HuH-7 (cell line): Measurements from ENCODE around the gene SH3RF3.

ENCODE experiments used
- DNase-seq: peaks from one replicate; pipeline ENCODE4 v3.0.0; 2011; ENCODE audit warnings: low spot score

Gene SH3RF3

GRCh38 chr2:109340381-109340780 is 211.4 kb downstream of the SH3RF3 start:
- DNase-seq = no peak

DNA sequence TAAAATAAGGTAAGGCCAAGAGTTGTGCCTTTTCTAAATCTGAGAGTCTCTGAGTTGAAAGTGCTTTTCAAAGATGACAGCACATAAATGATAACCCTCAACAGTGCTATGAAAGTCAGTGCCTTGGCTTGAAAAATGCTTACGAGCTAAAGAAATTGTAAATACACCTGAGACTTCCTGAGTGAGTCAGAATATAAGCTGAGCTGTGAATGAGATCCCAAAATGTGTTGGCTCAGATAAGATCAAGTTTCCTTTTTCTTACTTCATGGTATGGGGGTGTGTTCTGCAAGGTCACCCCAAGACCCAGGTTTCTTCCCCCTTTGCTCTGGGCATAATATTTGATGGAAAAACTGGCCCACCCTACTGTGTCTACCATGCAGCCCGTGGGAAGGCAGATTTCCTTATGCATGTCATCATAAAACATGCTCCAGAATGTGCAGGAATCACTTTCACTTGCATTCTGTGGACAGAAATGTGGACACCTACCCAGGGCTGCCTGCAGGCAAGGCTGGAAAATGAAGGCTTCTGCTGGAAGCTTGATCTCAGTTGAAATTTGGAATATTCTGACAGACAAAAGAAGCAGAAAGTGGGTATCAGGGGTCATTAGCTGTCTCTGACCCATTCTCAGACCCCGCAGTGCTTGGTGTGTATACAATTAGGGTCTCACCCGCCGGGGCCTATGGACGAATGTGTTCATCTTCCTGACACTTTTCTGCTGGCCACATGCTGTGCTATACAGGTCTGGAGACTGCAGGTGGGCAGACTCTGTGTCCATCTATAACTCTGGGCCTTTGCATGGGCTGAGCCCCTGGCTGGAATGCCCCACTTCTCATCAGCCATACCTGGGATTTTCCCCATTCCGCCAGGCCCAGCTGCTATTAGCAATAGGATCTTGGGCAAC is 212.6 kb downstream of the SH3RF3 start:
- no peak for DNase-seq

GRCh38 chr2:109342256-109342850 is 213.3 kb downstream of the SH3RF3 start:
- no peak for DNase-seq

- DNase-seq = no peak
These were observed 213.9 kb downstream of the SH3RF3 start for GRCh38 chr2:109342930-109343329.

DNA sequence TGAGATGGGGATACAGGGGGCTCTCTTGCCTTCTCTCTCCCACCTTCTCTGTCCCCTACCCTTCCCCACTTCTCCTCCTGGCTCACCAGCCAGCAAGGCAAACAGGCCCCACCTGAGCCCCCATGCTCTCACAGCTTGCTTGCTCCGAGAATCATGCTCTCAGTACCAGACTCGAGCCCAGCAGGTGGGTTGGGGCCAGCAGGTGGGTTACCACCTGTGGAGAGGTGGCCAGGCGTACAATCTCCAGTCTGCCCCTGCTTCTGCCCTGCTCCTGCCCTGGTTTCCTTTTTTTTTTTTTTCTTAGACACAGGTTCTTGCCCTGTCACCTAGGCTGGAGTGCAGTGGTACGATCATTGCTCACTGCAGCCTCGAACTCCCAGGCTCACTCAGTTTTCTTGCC is 214.5 kb downstream of the SH3RF3 start:
- no peak for DNase-seq

DNA sequence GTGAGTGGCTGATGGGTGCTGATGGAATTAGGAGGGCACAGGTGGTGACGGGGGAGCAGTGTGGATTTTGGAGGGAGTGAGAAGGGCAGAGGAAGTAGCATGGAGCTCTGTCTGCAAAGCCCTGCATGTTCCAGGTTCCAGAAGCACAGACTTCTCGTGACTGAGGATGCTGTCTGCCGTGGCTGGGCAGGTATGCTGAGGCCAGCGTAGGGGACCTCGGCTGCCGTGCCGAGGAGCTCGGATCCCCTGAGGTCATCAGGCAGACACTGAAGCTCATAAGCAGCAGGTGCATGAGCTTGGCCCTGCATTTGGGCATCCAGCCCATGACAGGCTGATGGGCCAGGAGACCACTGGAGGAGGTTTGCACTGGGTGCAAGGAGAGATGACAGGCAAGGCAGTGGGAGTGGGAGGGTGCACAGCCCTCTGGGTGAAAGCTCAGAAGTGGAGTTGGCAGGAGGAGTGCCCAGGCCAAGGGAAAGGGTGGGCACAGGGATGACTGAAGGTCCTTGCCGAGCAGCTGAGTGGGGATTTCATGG is 215.3 kb downstream of the SH3RF3 start:
- DNase-seq = no peak

GRCh38 chr2:109345091-109345490 is 216.1 kb downstream of the SH3RF3 start:
- no peak for DNase-seq

- no peak for DNase-seq
These were observed 216.9 kb downstream of the SH3RF3 start for GRCh38 chr2:109345653-109346480.

GRCh38 chr2:109346601-109347228 is 217.7 kb downstream of the SH3RF3 start:
- DNase-seq = no peak

DNA sequence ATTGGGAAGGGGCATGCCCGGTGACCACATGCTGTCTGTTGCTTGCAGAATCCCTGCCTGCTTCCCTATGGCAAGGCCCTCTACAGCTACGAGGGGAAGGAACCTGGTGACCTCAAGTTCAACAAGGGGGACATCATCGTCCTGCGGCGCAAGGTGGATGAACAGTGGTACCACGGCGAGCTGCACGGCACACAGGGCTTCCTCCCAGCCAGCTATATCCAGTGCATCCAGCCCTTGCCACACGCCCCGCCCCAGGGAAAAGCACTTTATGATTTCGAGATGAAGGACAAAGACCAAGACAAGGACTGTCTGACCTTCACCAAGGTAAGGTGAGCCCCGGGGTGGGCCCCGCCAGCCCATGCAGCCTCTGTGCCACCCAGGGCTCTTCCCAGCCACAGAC is 218.6 kb downstream of the SH3RF3 start:
- no peak for DNase-seq

GRCh38 chr2:109348190-109348589 is 219.2 kb downstream of the SH3RF3 start:
- DNase-seq = no peak

- no peak for DNase-seq
These were observed 219.9 kb downstream of the SH3RF3 start for GRCh38 chr2:109348671-109349502.

DNA sequence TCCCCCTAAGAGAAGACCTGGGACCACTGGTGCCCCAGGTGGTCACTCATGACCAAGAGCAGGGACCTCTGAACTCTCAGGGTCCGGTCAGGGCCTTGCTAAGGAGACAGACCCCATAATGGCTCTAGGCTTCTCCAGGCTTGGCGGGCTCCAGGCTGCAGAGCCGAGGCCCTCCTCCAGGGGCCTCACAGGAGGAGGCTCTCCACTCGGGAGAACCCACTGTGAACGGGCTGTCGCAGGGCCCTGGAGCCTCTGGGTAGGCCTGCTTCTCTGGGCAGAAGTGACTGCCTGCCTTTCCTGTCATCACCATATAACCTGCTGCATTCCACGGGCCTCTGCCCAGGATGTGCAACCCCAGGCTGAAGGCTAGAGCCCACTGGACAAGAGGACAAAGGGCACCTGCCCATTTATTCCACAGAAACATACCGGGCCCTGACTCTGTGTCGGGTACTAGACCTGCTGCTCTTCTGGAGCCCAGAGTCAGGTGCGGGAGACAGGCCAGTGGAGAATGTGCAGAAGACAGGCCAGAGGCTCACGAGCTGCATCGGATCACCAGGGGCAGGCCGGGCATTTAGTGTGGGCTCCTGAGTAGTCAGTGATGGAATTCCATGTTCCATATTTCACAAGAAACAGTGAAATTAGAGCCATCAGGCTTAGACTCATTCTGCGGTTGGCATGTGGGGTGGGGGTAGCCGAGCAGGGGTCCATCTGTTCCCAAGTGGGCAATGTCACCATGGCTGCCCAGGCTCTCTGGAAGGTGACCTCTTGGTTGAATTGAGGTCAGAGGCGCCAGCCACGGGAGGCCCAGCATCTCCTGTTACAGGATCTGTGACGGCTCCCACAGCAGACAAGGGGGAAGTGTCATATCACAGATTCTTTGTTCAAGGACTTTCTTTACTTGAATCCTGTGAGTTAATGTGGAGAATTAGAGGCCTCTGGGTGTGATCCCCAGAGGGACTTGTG is 220.8 kb downstream of the SH3RF3 start:
- DNase-seq = no peak

GRCh38 chr2:109350526-109350925 is 221.5 kb downstream of the SH3RF3 start:
- no peak for DNase-seq

DNA sequence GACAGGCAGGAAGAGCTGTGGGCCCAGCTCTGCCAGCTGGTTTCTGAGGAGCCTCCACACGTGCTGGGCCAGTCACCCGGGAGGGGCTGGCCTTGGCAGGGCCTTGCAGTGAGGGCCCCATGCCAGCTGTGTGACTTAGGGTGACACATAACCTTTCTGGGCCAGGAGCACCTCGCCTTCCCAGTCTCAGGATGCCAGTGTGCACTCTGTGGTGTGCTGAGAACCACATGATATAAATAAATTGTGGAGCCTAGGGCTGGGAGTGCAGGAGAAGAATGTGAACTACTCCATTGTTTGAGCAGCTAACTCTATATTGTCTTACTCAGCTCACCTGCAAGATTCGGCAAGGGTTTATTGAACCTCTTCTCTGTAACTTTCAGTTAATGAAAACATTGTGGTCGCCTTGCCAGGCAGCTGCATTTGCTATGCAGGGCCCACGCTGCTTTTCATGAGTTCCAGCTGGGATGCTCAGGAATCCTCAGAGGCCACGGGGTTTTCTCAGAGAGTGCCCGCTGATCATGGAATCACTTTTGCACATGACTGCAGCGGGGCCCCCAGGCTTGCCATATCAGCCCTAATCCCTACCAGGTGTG is 222.3 kb downstream of the SH3RF3 start:
- no peak for DNase-seq

DNA sequence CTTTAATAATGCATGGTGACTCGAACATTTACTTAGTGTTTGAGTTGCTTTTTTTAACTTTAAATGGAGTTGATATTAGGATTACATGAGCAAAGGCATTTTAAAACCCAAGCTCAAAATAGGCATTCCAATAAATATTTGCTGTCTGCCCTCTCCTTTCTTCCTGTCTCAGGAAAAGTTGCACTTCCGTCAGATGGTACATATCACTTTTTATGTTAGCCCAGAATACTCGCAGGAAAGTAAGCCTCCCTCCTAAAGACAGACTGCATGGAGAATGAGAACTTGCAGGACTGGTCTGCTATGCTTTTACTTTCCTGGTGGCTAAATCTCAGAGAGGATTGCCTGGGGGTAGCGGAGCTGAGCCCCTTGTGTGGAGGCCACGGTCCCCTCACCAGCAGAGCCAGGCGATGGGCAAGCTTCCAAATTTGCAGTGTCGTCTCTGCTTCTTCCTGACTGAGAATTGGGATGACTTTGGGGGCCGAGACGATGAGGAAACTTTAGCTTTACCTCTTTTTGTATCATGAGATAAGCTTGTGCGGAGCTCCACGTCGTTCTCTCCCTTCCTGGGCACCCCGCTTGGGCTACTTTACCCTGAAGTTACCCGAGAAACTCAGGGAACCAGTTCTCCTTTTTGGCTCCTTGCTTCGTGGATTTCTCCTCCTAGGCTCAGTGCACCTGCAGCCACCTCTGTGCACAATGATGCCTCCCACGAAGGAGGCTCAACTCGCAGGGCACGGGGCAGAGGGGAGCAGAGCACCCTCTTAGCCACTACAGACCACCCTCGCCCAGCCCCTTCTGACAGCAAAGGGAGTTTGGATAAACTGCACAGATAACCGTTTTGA is 223.3 kb downstream of the SH3RF3 start:
- no peak for DNase-seq

DNA sequence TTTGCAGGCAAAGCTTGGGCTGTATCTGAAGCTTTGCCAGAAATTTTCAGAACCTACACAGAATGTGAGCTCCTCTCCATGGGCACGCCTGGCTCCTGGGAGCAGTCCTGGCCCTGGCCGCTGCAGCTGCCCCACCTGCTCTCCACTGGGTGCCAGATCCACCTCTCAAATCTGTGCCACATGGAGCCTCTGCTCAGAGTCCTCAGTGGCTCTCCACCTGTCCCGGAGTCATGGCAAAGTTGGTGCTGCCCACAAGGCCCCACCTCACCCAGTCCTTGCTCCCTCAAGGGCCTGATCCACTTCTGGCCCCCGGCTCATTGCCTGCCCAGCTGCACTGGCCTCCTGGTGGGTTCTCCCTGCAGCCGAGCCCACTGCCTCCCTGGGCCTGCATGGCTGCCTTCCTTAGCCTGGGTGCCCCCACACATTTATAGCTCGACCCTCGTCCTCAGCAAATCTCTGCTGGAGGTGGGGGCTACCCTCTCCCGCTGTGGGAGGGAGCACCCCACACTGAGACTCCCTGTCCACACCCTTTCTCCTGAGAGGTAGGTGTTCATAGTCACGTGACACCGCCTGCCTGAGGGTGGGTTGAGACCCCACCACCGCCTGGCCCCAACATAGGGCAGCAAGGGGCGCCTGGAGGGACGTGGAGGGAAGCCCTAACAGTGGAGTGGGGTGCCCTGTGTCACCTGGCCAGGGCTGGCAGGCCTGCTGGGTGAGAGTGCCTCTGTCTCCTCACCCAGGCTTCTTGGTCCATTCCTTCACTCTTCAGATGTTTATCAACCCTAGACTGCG is 224.1 kb downstream of the SH3RF3 start:
- no peak for DNase-seq
